ENCODE data around the gene STXBP6.

- TF ChIP-seq CTCF (IDR thresholded peaks at IDR 0.05) (no peak), POLR2A (IDR thresholded peaks at IDR 0.05) (no peak), EP300 (IDR thresholded peaks at IDR 0.05; ENCODE audit: low read depth) (no peak), POLR2AphosphoS5 (IDR thresholded peaks at IDR 0.05) (no peak)
These were observed 32.4 kb downstream of the STXBP6 start for GRCh38 chr14:25017562-25017961.
